HCT116 (cell line): ENCODE results near the gene FHOD3.

ENCODE experiments used
- EZH2 ChIP-seq: fragments of 200-600 bp; sonication (generic); IDR thresholded peaks from 2 replicates; pipeline ENCODE4 v1.6.1; 2017; ENCODE audit warnings: antibody characterized with exemption, mixed run types
- POLR2A ChIP-seq: IDR thresholded peaks from 2 replicates; pipeline ENCODE4 v1.7.0; 2011; ENCODE audit warnings: borderline replicate concordance; ENCODE audit not compliant: insufficient read depth, insufficient read length; ENCODE audit errors: extremely low read depth
- POLR2AphosphoS5 ChIP-seq: IDR thresholded peaks from 2 replicates; pipeline ENCODE4 v1.6.1; 2011; ENCODE audit warnings: mild to moderate bottlenecking, low read depth, low read length, moderate library complexity
- TCF7L2 ChIP-seq: IDR thresholded peaks from 2 replicates; pipeline ENCODE4 v1.7.0; 2011; ENCODE audit warnings: borderline replicate concordance, inconsistent platforms; ENCODE audit not compliant: insufficient read depth, insufficient read length; ENCODE audit errors: extremely low read depth
- TF ChIP-seq, protein P1 (sequence below): IDR thresholded peaks from 2 replicates; pipeline ENCODE4 v1.6.1; 2011; ENCODE audit warnings: mild to moderate bottlenecking, low read length, moderate library complexity; ENCODE audit not compliant: insufficient replicate concordance; ENCODE audit errors: extremely low read depth
- TF ChIP-seq, protein P2 (sequence below): IDR thresholded peaks from 2 replicates; pipeline ENCODE4 v1.6.1; 2012; ENCODE audit warnings: low read depth
- TF ChIP-seq, protein P3 (sequence below), 3 experiments: fragments of 200-600 bp in 1 of 3; sonication (generic) in 1 of 3; IDR thresholded peaks in 2 of 3; conservative IDR thresholded peaks in 1 of 3; 2 replicates each; pipeline ENCODE4 v1.5.1; 2012 to 2017; ENCODE audit warnings: low read depth in 2 of 3, low read length in 2 of 3, antibody characterized with exemption in 1 of 3, borderline replicate concordance in 1 of 3, control low read depth in 1 of 3, mild to moderate bottlenecking in 1 of 3, mixed read lengths in 1 of 3, mixed run types in 1 of 3, moderate library complexity in 1 of 3; ENCODE audit not compliant: insufficient read depth in 1 of 3
- TF ChIP-seq, protein P4 (sequence below): IDR thresholded peaks from 2 replicates; pipeline ENCODE4 v1.6.1; 2012

DNA sequence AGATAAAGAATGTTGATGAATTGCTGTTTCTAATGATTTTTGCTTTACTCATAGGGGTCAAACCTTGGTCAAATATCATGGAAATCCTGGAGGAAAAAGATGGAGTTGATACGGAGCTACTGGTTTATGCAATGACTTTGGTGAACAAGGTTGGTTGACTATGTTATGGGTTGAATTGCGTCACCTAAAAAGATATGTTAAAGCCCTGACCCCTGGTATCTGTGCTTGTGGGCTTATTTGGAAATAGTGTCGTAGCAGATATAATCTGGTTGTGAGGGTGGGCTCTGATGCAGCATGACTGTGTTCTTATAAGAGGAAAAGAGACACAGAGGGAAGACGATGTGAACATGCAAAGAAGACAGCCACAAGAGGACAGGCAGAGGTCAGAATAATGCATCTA lies 305.1 kb downstream of the FHOD3 start:
- TF ChIP-seq POLR2A (no peak), EZH2 (no peak), POLR2AphosphoS5 (no peak), TCF7L2 (no peak)
- TF ChIP-seq, protein P1, sequence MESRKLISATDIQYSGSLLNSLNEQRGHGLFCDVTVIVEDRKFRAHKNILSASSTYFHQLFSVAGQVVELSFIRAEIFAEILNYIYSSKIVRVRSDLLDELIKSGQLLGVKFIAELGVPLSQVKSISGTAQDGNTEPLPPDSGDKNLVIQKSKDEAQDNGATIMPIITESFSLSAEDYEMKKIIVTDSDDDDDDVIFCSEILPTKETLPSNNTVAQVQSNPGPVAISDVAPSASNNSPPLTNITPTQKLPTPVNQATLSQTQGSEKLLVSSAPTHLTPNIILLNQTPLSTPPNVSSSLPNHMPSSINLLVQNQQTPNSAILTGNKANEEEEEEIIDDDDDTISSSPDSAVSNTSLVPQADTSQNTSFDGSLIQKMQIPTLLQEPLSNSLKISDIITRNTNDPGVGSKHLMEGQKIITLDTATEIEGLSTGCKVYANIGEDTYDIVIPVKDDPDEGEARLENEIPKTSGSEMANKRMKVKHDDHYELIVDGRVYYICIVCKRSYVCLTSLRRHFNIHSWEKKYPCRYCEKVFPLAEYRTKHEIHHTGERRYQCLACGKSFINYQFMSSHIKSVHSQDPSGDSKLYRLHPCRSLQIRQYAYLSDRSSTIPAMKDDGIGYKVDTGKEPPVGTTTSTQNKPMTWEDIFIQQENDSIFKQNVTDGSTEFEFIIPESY: no peak
- TF ChIP-seq, protein P2, sequence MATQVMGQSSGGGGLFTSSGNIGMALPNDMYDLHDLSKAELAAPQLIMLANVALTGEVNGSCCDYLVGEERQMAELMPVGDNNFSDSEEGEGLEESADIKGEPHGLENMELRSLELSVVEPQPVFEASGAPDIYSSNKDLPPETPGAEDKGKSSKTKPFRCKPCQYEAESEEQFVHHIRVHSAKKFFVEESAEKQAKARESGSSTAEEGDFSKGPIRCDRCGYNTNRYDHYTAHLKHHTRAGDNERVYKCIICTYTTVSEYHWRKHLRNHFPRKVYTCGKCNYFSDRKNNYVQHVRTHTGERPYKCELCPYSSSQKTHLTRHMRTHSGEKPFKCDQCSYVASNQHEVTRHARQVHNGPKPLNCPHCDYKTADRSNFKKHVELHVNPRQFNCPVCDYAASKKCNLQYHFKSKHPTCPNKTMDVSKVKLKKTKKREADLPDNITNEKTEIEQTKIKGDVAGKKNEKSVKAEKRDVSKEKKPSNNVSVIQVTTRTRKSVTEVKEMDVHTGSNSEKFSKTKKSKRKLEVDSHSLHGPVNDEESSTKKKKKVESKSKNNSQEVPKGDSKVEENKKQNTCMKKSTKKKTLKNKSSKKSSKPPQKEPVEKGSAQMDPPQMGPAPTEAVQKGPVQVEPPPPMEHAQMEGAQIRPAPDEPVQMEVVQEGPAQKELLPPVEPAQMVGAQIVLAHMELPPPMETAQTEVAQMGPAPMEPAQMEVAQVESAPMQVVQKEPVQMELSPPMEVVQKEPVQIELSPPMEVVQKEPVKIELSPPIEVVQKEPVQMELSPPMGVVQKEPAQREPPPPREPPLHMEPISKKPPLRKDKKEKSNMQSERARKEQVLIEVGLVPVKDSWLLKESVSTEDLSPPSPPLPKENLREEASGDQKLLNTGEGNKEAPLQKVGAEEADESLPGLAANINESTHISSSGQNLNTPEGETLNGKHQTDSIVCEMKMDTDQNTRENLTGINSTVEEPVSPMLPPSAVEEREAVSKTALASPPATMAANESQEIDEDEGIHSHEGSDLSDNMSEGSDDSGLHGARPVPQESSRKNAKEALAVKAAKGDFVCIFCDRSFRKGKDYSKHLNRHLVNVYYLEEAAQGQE: no peak
- TF ChIP-seq, protein P3, sequence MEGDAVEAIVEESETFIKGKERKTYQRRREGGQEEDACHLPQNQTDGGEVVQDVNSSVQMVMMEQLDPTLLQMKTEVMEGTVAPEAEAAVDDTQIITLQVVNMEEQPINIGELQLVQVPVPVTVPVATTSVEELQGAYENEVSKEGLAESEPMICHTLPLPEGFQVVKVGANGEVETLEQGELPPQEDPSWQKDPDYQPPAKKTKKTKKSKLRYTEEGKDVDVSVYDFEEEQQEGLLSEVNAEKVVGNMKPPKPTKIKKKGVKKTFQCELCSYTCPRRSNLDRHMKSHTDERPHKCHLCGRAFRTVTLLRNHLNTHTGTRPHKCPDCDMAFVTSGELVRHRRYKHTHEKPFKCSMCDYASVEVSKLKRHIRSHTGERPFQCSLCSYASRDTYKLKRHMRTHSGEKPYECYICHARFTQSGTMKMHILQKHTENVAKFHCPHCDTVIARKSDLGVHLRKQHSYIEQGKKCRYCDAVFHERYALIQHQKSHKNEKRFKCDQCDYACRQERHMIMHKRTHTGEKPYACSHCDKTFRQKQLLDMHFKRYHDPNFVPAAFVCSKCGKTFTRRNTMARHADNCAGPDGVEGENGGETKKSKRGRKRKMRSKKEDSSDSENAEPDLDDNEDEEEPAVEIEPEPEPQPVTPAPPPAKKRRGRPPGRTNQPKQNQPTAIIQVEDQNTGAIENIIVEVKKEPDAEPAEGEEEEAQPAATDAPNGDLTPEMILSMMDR (IDR thresholded peaks at IDR 0.05 in 2 of 3, conservative IDR thresholded peaks at IDR 0.05 in 1 of 3; ENCODE audit: borderline replicate concordance in 1 of 3, insufficient read depth in 1 of 3, low read depth in 2 of 3, low read length in 2 of 3): no peak
- TF ChIP-seq, protein P4, sequence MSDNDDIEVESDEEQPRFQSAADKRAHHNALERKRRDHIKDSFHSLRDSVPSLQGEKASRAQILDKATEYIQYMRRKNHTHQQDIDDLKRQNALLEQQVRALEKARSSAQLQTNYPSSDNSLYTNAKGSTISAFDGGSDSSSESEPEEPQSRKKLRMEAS: no peak
